Stimulated activated CD8-positive, alpha-beta memory T cell treated with anti-CD3 and anti-CD28 coated beads, Interleukin-4, amount 100 ng/mL, for 1 hour (primary cell): ENCODE results near the gene TNK2.
"Not testable (repeated sequence)": the region's sequence is repeated elsewhere in the genome, so short reads cannot be mapped to it uniquely, and the experiment has no call there.

Experiments used
- DNase-seq, 2 donors: peaks; one replicate each; pipeline ENCODE4 v3.0.0-alpha.2; 2020; ENCODE audit warnings: low read depth in 2 of 2, low spot score in 1 of 2

The TNK2 gene

GRCh38 chr3:195907934-195908693, at the start of gene TNK2:
Gene TNK2, minus strand, starts transcription at chr3:195908551. Its CDS starts 19,963 bp downstream, at chr3:195888588.
- DNase-seq = no peak

- DNase-seq = no peak
Measured at GRCh38 chr3:195956577-195956976, 48.2 kb upstream of the TNK2 start.

- not testable (repeated sequence) for DNase-seq
Measured at GRCh38 chr3:195955416-195955841, 47.1 kb upstream of the TNK2 start.

GRCh38 chr3:195954752-195955119, 46.4 kb upstream of the TNK2 start:
- peak; percentile 7 to 24 for DNase-seq

GRCh38 chr3:195954052-195954751, 45.9 kb upstream of the TNK2 start:
- DNase-seq = peak; percentile 24 to 48

GRCh38 chr3:195952590-195952989, 44.2 kb upstream of the TNK2 start:
- DNase-seq = not testable (repeated sequence)

GRCh38 chr3:195951443-195952177, 43.3 kb upstream of the TNK2 start:
- DNase-seq = not testable (repeated sequence)

- not testable (repeated sequence) for DNase-seq
Measured at GRCh38 chr3:195950731-195951130, 42.4 kb upstream of the TNK2 start.

GRCh38 chr3:195950164-195950563, 41.8 kb upstream of the TNK2 start:
- DNase-seq = not testable (repeated sequence)

GRCh38 chr3:195946910-195947699, 38.8 kb upstream of the TNK2 start:
- not testable (repeated sequence) for DNase-seq

- DNase-seq = not testable (repeated sequence)
Measured at GRCh38 chr3:195941265-195941815, 33.0 kb upstream of the TNK2 start.

GRCh38 chr3:195940806-195941205, 32.5 kb upstream of the TNK2 start:
- DNase-seq = not testable (repeated sequence)

GRCh38 chr3:195939526-195940470, 31.4 kb upstream of the TNK2 start:
- not testable (repeated sequence) for DNase-seq

GRCh38 chr3:195933044-195933430, 24.7 kb upstream of the TNK2 start:
- not testable (repeated sequence) for DNase-seq

GRCh38 chr3:195932418-195933043, 24.2 kb upstream of the TNK2 start:
- DNase-seq = no peak

GRCh38 chr3:195931582-195932273, 23.4 kb upstream of the TNK2 start:
- DNase-seq = no peak

GRCh38 chr3:195929452-195929851, 21.1 kb upstream of the TNK2 start:
- DNase-seq = no peak

GRCh38 chr3:195921334-195921791, 13.0 kb upstream of the TNK2 start:
- DNase-seq = no peak
